ENCODE measurements around the gene DYNC2I2. TPM values are rescaled to one million over a fixed set of nuclear protein-coding genes. Genes with fewer than 3 reads are reported as not detected.
"Not testable (repeated sequence)": the region's sequence is repeated elsewhere in the genome, so short reads cannot be mapped to it uniquely, and the experiment has no call there.

DYNC2I2 gene
- total and polyA plus RNA-seq, 2 donors from 2014 or later: 76.6 to 98.6 TPM

- FAIRE-seq: no peak
- intact Hi-C loops (cut with DNase I): no loop called here
- DNase-seq: peak in 2 of 5 donors; percentile 0
Measured at GRCh38 chr9:128675382-128675781, 18.7 kb upstream of the DYNC2I2 start.

DNA sequence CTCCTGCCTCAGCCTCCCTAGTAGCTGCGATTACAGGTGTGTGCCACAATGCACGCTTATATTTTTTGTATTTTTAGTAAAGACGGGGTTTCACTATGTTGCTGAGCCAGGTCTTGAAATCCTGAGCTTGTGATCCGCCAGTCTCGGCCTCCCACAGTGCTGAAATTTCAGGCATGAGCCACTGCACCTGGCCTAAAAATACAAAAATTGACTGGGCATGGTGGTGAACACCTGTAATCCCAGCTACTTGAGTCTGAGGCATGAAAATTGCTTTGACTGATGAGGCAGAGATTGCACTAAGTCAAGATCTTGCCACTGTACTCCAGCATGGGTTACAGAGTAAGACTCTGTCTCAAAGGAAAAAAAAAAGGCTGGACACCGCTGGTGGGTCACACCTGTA is 13.1 kb upstream of the DYNC2I2 start:
- no peaks in the 10 kb centered on the region for H3K4me1 ChIP-seq (ENCODE audit: control insufficient read depth in 2 of 3, insufficient read depth in 2 of 3, low read depth in 1 of 3, low read length in 3 of 3)
- no peak overlapping the region for H3K4me3 ChIP-seq (ENCODE audit: low read length in 3 of 3)
- H3K27ac ChIP-seq (ENCODE audit: low read depth in 2 of 2, low read length in 2 of 2): no peak overlapping the region
- no peaks in the 10 kb centered on the region for H3K36me3 ChIP-seq (ENCODE audit: control insufficient read depth in 2 of 3, insufficient read depth in 3 of 3, low read length in 3 of 3)
- H3K9ac ChIP-seq (ENCODE audit: low read length in 3 of 3): no peak overlapping the region
- TF ChIP-seq CTCF (IDR thresholded peaks at IDR 0.05; ENCODE audit: borderline replicate concordance, extremely low read depth, insufficient read depth): no peak
- FAIRE-seq: no peak
- peak in 1 of 5 donors; percentile 10 for DNase-seq
- no peaks in the 10 kb centered on the region for H3K9me3 ChIP-seq (ENCODE audit: control insufficient read depth in 2 of 3, insufficient read depth in 1 of 3, low read length in 3 of 3)
- intact Hi-C loops (cut with DNase I): no loop called here
- H3K27me3 ChIP-seq (ENCODE audit: control insufficient read depth, insufficient read depth, low read length): no peaks in the 10 kb centered on the region

More at GRCh38 chr9:128675382-128675781, 18.7 kb upstream of the DYNC2I2 start:
- no peak for TF ChIP-seq CTCF (IDR thresholded peaks at IDR 0.05; ENCODE audit: borderline replicate concordance, extremely low read depth, insufficient read depth)
- Histone ChIP-seq H3K27ac (ENCODE audit: low read depth in 2 of 2, low read length in 2 of 2) (no peak overlapping the region), H3K9me3 (ENCODE audit: control insufficient read depth in 2 of 3, insufficient read depth in 1 of 3, low read length in 3 of 3) (no peaks in the 10 kb centered on the region), H3K9ac (ENCODE audit: low read length in 3 of 3) (no peak overlapping the region), H3K27me3 (ENCODE audit: control insufficient read depth, insufficient read depth, low read length) (no peaks in the 10 kb centered on the region), H3K36me3 (ENCODE audit: control insufficient read depth in 2 of 3, insufficient read depth in 3 of 3, low read length in 3 of 3) (no peaks in the 10 kb centered on the region), H3K4me3 (ENCODE audit: low read length in 3 of 3) (no peak overlapping the region), H3K4me1 (ENCODE audit: control insufficient read depth in 2 of 3, insufficient read depth in 2 of 3, low read depth in 1 of 3, low read length in 3 of 3) (no peaks in the 10 kb centered on the region)

- DNase-seq; H3K9me3 ChIP-seq (ENCODE audit: control insufficient read depth in 2 of 3, insufficient read depth in 1 of 3, low read length in 3 of 3); H3K27ac ChIP-seq (ENCODE audit: low read depth in 2 of 2, low read length in 2 of 2); H3K9ac ChIP-seq (ENCODE audit: low read length in 3 of 3); H3K4me1 ChIP-seq (ENCODE audit: control insufficient read depth in 2 of 3, insufficient read depth in 2 of 3, low read depth in 1 of 3, low read length in 3 of 3); FAIRE-seq; H3K36me3 ChIP-seq (ENCODE audit: control insufficient read depth in 2 of 3, insufficient read depth in 3 of 3, low read length in 3 of 3); H3K4me3 ChIP-seq (ENCODE audit: low read length in 3 of 3); intact Hi-C loops (cut with DNase I); H3K27me3 ChIP-seq (ENCODE audit: control insufficient read depth, insufficient read depth, low read length): not testable (repeated sequence)
Measured at GRCh38 chr9:128666481-128666941, 9.9 kb upstream of the DYNC2I2 start.

GRCh38 chr9:128657796-128658195 is 1.1 kb upstream of the DYNC2I2 start:
- FAIRE-seq: no peak
- no peaks in the 10 kb centered on the region for H3K9me3 ChIP-seq (ENCODE audit: control insufficient read depth in 2 of 3, insufficient read depth in 1 of 3, low read length in 3 of 3)
- no peaks in the 10 kb centered on the region for H3K27me3 ChIP-seq (ENCODE audit: control insufficient read depth, insufficient read depth, low read length)
- H3K4me1 ChIP-seq (ENCODE audit: control insufficient read depth in 2 of 3, insufficient read depth in 2 of 3, low read depth in 1 of 3, low read length in 3 of 3): no peaks in the 10 kb centered on the region
- H3K36me3 ChIP-seq (ENCODE audit: control insufficient read depth in 2 of 3, insufficient read depth in 3 of 3, low read length in 3 of 3): no peaks in the 10 kb centered on the region
- intact Hi-C loops (cut with DNase I): no loop called here
- no peak overlapping the region for H3K9ac ChIP-seq (ENCODE audit: low read length in 3 of 3)
- DNase-seq: no peak
- TF ChIP-seq CTCF (IDR thresholded peaks at IDR 0.05; ENCODE audit: borderline replicate concordance, extremely low read depth, insufficient read depth): no peak
- H3K4me3 ChIP-seq (ENCODE audit: low read length in 3 of 3): no peak overlapping the region
- H3K27ac ChIP-seq (ENCODE audit: low read depth in 2 of 2, low read length in 2 of 2): no peak overlapping the region
